Activated CD8-positive, alpha-beta memory T cell treated with anti-CD3 and anti-CD28 coated beads, Interleukin-2, amount 50 U/mL, for 1 hour (primary cell): ENCODE data around the gene NFE2L2.
"Not testable (repeated sequence)": the region's sequence is repeated elsewhere in the genome, so short reads cannot be mapped to it uniquely, and the experiment has no call there.

Experiments
- DNase-seq: peaks from one replicate; pipeline ENCODE4 v3.0.0-alpha.2; 2020; ENCODE audit errors: extremely low read depth

The NFE2L2 gene

GRCh38 chr2:177237932-177238331 lies 26.6 kb downstream of the NFE2L2 start:
- DNase-seq: no peak

- DNase-seq: no peak
Measured at GRCh38 chr2:177235855-177236437, 28.6 kb downstream of the NFE2L2 start.

GRCh38 chr2:177234267-177234666 lies 30.3 kb downstream of the NFE2L2 start:
- DNase-seq: no peak

GRCh38 chr2:177232098-177232704 lies 32.3 kb downstream of the NFE2L2 start:
- DNase-seq: no peak

- no peak for DNase-seq
Measured at GRCh38 chr2:177231270-177231669, 33.3 kb downstream of the NFE2L2 start.

GRCh38 chr2:177229442-177230242 lies 34.9 kb downstream of the NFE2L2 start:
- no peak for DNase-seq

- DNase-seq: no peak
Measured at GRCh38 chr2:177225965-177226360, 38.6 kb downstream of the NFE2L2 start.

GRCh38 chr2:177223436-177223835 lies 41.1 kb downstream of the NFE2L2 start:
- DNase-seq: not testable (repeated sequence)

GRCh38 chr2:177221970-177222369 lies 42.6 kb downstream of the NFE2L2 start:
- DNase-seq: no peak

GRCh38 chr2:177221534-177221933 lies 43.0 kb downstream of the NFE2L2 start:
- DNase-seq: no peak

GRCh38 chr2:177219787-177220186 lies 44.7 kb downstream of the NFE2L2 start:
- not testable (repeated sequence) for DNase-seq

GRCh38 chr2:177217247-177217843 lies 47.2 kb downstream of the NFE2L2 start:
- no peak for DNase-seq

- DNase-seq: peak; percentile 78
Measured at GRCh38 chr2:177212891-177213856, 51.4 kb downstream of the NFE2L2 start.

GRCh38 chr2:177212106-177212890 lies 52.2 kb downstream of the NFE2L2 start, which contains the start of gene HNRNPA3:
Gene HNRNPA3, plus strand, starts transcription at chr2:177212794. Its CDS starts 6 bp downstream, at chr2:177212800.
- DNase-seq: peak; percentile 97

GRCh38 chr2:177211576-177212105 lies 52.9 kb downstream of the NFE2L2 start:
- no peak for DNase-seq

- DNase-seq: no peak
Measured at GRCh38 chr2:177211169-177211568, 53.4 kb downstream of the NFE2L2 start.

- DNase-seq: no peak
Measured at GRCh38 chr2:177207101-177207500, 57.4 kb downstream of the NFE2L2 start.

- DNase-seq: no peak
Measured at GRCh38 chr2:177204417-177204816, 60.1 kb downstream of the NFE2L2 start.

GRCh38 chr2:177201919-177202346 lies 62.6 kb downstream of the NFE2L2 start:
- DNase-seq: no peak

GRCh38 chr2:177200419-177200818 lies 64.1 kb downstream of the NFE2L2 start:
- DNase-seq: not testable (repeated sequence)
